DMS79 (cell line): Measurements from ENCODE around the gene UGT1A1.
"Not testable (repeated sequence)": the region's sequence is repeated elsewhere in the genome, so short reads cannot be mapped to it uniquely, and the experiment has no call there.

Experiments
- DNase-seq: peaks from one replicate; lab custom pipeline; 2025; lab: John Stamatoyannopoulos, UW

UGT1A1 gene

DNA sequence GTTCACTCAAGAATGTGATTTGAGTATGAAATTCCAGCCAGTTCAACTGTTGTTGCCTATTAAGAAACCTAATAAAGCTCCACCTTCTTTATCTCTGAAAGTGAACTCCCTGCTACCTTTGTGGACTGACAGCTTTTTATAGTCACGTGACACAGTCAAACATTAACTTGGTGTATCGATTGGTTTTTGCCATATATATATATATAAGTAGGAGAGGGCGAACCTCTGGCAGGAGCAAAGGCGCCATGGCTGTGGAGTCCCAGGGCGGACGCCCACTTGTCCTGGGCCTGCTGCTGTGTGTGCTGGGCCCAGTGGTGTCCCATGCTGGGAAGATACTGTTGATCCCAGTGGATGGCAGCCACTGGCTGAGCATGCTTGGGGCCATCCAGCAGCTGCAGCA, at the start of gene UGT1A1:
Gene UGT1A1 (plus strand): TSS at position 228 of the 400 bp plus-strand sequence. CDS start 18 bp downstream, at position 246.
- no peak for DNase-seq

DNA sequence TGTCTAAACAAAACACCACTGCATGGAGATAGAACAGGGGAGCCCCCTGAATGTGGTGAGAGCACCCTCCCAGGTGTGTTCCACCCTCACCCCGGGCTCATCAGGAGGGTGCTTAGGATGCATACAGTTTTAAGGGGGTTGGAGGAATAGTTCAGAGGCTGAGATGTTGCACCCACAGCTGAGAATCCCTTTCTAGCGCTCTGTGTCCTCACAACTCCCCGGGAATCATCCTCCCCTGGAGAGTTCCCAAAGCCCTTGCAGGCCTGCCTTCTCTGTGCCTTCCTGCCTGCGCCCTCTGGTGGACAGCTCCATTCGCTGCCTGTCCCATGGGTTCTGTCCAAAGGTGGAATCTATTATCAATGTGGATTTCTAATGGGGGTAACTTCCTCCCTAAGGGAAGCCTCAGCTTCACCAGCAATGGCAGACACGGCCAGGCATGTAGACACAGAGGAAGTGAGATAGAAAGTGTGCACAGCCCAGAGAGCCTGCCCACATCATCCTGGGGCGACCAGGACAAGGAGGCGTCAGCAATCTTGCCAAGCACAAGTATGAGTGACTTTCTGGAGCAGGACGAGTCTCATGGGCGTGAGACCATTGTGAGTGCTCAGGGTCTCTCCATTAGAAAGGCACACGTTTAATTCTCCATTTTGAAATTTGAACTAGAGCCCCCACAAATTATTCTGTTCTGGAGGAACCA, 48.6 kb upstream of the UGT1A1 start:
- no peak for DNase-seq

DNA sequence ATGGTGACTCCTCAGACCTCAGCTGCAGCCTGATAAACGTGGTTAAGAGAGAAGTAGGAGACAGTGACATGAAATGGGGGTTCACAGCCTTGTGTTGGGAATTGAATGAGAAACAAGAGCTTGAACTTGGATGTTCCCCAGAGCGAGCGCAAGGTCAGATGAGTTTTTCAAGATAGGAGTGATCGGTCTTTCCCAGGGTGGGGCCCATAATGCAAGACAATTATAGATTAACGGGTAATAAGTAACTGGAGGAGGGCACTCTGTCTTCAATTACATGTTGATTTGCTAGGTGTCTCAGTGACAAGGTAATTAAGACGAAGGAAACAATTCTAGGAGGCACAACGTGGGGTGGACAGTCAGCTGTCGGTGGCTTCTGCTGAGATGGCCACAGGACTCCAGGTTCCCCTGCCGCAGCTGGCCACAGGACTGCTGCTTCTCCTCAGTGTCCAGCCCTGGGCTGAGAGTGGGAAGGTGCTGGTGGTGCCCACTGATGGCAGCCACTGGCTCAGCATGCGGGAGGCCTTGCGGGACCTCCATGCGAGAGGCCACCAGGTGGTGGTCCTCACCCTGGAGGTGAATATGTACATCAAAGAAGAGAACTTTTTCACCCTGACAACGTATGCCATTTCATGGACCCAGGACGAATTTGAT, 47.3 kb upstream of the UGT1A1 start, which contains the start of gene UGT1A5:
Gene UGT1A5 (plus strand): TSS at position 297 of the 651 bp plus-strand sequence. CDS start 85 bp downstream, at position 382.
- DNase-seq: no peak

GRCh38 chr2:233713262-233713615, 46.8 kb upstream of the UGT1A1 start:
- no peak for DNase-seq

DNA sequence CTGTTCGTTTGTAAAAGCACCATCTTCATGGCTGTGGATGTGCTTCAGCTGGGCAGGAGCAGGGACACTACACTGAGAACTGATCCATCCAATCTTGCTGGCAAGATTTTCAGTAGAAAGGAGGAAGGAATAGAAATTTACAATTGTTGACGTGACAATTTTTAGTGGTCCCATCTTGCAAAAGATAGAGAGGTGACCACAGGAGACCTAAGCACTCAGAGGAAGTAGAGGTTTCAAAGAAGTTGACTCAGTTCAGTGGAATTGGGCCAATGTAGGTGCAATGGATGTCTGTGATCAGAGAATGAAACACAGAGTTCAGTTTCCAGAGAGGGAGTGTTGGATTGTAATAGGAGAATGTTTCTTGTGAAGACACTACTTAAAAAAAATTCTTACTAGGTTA, 45.9 kb upstream of the UGT1A1 start:
- DNase-seq: no peak

DNA sequence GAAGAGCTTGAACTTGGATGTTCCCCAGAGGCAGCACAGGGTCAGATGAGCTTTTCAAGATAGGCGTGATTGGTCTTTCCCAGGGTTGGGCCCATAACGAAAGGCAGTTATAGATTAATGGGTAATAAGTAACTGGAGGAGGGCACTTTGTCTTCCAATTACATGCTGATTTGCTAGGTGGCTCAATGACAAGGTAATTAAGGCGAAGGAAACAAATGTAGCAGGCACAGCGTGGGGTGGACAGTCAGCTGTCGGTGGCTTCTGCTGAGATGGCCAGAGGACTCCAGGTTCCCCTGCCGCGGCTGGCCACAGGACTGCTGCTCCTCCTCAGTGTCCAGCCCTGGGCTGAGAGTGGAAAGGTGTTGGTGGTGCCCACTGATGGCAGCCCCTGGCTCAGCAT, 41.5 kb upstream of the UGT1A1 start, which contains the start of gene UGT1A4:
Gene UGT1A4 (plus strand): TSS at position 185 of the 400 bp plus-strand sequence. CDS start 85 bp downstream, at position 270.
- DNase-seq: no peak

DNA sequence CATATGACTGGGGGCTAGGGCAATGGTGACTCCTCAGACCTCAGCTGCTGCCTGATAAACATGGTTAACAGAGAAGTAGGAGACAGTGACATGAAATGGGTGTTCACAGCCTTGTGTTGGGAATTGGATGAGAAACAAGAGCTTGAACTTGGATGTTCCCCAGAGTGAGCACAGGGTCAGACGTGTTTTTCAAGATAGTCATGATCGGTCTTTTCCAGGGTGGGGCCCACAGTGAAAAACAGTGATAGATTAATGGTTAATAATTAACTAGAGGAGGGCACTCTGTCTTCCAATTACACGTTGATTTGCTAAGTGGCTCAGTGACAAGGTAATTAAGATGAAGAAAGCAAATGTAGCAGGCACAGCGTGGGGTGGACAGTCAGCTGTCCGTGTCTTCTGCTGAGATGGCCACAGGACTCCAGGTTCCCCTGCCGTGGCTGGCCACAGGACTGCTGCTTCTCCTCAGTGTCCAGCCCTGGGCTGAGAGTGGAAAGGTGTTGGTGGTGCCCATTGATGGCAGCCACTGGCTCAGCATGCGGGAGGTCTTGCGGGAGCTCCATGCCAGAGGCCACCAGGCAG, 31.3 kb upstream of the UGT1A1 start, which contains the start of gene UGT1A3:
Gene UGT1A3 (plus strand): TSS at position 320 of the 579 bp plus-strand sequence. CDS start 85 bp downstream, at position 405.
- no peak for DNase-seq

DNA sequence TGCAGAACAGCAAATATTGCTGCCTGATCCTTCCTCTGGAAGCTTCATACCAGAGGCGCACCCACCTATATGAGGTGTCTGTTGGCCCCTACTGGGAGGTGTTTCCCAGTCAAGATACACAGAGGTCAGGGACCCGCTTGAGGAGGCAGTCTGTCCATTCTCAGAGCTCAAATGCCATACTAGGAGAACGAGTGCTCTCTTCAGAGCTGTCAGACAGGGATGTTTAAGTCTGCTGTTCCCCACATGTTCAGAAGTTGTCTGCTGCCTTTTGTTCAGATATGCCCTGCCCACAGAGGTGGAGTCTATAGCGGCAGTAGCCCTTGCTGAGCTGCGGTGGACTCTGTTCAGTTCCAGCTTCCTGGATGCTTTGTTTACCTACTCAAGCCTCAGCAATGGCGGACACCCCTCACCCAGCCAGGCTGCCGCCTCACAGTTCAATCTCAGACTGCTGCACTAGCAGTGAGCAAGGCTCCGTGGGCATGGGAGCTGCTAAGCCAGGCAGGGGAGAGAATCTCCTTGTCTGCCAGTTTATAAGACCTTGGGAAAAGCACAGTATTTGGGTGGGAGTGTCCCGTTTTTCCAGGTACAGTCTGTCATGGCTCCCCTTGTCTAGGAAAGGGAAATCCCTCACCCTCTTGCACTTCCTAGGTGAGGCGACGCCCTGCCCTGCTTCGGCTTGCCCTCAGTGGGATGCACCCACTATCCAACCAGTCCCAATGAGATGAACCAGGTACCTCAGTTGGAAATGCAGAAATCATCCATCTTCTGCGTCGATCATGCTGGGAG, 23.0 kb upstream of the UGT1A1 start:
- not testable (repeated sequence) for DNase-seq

DNA sequence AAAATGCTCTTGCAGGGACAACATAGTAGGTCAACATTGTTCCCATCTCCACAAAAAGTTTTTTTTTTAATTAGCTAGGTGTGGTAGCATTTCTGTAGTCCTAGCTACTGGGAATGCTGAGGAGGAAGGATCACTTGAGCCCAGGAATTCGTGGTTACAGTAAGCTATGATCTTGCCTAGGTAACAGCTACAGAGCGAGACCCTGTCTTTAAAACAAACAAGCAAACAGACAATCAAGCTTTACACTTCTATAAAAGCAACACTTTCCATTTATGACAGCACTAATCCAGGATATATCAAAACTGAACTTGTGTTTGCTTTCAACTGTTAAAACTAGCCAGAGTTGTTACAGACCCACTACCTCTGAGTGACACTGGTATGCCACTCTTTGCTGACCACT, 19.2 kb upstream of the UGT1A1 start:
- no peak for DNase-seq

GRCh38 chr2:233743464-233744259, 16.4 kb upstream of the UGT1A1 start:
- no peak for DNase-seq

DNA sequence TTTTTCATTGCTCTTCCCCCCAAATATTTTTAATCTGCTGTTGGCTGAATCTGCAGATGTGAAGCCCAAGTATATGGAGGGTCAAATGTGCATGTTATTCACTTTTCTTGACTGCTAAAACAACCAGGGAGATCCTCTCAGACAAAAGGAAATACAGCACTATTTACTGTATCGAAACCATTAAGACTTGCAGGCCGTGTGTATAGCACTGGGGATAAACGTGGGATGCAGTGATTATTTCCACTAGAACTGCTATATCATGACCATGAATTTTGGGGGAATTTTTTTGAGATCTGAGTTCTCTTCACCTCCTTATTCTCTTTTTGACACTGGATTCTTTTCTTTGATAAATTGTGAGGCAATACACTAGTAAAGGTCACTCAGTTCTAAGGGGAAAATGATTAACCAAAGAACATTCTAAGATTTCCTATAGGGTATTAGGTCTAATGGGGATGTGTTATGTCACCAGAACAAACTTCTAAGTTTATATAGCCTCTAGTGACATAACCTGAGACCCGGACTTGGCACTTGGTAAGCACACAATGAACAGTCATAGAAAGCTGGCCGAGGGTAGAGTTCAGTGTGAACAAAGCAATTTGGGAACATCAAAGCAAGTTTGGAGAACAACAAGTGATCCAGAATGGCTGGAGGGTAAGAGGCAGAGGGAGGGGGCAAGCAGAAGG, 14.9 kb upstream of the UGT1A1 start:
- DNase-seq: no peak

- DNase-seq: not testable (repeated sequence)
Observed at GRCh38 chr2:233745838-233746237, 14.2 kb upstream of the UGT1A1 start.

DNA sequence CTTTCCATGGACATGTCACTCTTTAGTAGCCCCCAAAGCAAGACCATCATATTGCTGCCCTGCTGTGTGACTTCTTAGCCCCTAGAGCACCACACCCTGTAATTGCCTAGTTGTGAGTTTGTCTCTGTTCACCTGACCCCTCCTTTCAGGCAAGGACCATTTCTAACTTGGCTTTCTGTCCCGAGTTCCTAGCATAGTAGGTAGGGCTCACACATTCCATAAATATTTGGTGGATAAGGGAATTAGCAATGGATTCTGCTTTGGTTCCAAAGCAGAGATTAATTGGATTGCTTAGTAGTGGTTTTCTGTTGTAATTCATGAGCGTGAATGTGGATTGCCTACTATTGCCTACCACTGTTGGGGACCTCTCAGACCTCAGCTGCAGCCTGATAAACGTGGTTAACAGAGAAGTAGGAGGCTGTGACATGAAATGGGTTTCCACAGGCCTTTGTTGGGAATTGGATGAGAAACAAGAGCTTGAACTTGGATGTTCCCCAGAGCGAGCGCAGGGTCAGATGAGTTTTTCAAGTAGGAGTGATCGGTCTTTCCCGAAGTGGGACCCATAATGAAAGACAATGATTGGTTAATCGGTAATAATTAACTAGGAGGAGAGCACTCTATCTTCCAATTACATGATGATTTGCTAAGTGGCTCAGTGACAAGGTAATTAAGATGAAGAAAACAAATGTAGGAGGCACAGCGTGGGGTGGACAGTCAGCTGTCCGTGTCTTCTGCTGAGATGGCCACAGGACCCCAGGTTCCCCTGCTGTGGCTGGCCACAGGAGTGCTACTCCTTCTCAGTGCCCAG, 13.4 kb upstream of the UGT1A1 start:
- no peak for DNase-seq

DNA sequence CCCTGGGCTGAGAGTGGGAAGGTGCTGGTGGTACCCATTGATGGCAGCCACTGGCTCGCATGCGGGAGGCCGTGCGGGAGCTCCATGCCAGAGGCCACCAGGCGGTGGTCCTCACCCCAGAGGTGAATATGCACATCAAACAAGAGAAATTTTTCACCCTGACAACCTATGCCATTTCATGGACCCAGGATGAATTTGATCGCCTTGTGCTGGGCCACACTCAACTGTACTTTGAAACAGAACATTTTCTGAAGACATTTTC, 12.9 kb upstream of the UGT1A1 start:
- no peak for DNase-seq

- not testable (repeated sequence) for DNase-seq
Observed at GRCh38 chr2:233750689-233751088, 9.4 kb upstream of the UGT1A1 start.

DNA sequence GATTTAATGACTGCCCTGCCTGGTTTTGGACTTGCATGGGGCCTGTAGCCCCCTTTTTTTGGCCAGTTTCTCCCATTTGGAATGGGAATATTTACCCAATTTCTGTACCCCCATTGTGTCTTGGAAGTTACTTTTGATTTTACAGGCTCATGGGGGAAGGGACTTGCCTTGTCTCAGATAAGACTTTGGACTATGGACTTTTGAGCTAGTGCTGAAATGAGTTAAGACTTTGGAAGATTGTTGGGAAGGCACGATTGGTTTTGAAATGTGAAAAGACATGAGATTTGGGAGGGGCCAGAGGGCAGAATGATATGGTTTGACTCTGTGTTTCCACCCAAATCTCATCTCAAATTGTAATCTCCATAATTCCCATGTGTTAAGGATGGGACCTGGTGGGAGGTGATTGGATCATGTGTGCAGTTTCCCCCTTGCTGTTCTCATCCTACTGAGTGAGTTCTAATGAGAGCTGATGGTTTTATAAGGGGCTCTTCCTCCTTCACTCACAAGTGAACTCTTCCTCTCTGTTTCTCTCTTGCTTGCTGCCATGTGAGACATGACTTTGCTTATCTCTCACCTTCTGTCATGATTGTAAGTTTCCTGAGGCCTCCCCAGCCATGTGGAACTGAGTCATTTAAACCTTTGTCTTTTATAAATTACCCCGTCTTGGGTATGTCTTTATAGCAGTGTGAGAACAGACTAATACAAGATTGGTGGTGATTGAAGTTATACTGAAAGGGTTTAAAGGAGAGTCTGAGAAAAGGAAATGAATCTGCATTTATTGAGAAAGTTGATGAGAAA, 8.7 kb upstream of the UGT1A1 start:
- not testable (repeated sequence) for DNase-seq

- DNase-seq: no peak
Observed at GRCh38 chr2:233754872-233755611, 5.0 kb upstream of the UGT1A1 start.

DNA sequence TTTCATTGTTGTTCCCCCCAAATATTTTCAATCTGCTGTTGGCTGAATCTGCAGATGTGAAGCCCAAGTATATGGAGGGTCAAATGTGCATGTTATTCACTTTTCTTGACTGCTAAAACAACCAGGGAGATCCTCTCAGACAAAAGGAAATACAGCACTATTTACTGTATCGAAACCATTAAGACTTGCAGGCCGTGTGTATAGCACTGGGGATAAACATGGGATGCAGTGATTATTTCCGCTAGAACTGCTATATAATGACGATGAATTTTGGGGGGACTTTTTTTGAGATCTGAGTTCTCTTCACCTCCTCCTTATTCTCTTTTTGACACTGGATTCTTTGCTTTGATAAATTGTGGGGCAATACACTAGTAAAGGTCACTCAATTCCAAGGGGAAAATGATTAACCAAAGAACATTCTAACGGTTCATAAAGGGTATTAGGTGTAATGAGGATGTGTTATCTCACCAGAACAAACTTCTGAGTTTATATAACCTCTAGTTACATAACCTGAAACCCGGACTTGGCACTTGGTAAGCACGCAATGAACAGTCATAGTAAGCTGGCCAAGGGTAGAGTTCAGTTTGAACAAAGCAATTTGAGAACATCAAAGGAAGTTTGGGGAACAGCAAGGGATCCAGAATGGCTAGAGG, 3.5 kb upstream of the UGT1A1 start:
- DNase-seq: no peak
